ENCODE measurements around the gene CHID1. TPM values are rescaled to one million over a fixed set of nuclear protein-coding genes. Genes with fewer than 3 reads are reported as not detected.

Gene CHID1
- total and polyA plus RNA-seq, 2 of the 4 experiments (the other 2 are of a cell fraction), result 34.2 to 121 TPM

- TF ChIP-seq CHD1 (IDR thresholded peaks at IDR 0.05; ENCODE audit: low read depth, low read length), result no peak
Observed at GRCh38 chr11:926341-926916, 15.8 kb upstream of the CHID1 start (continued).

- WGBS, 2 experiments (ENCODE audit: extremely low coverage in 2 of 2, insufficient read length in 1 of 2), result 11% methylated on average over 63 of the region's 124 CpGs; no CpG with 5 or more reads in 1 of the 2 experiments
- Histone ChIP-seq H2BK20ac (ENCODE audit: low read depth, low read length) (no peak within 1 kb of the TSS), H3K36me3 (ENCODE audit: control insufficient read depth, insufficient read depth, low read length) (peaks cover 12% of the 10 kb centered on the region), H3K9me1 (ENCODE audit: insufficient read depth, low read length) (peaks cover 16% of the 10 kb centered on the region), H4K20me1 (ENCODE audit: insufficient read depth, low read length) (peaks cover 40% of the 10 kb centered on the region), H3K18ac (ENCODE audit: low read depth, low read length) (no peak within 1 kb of the TSS; the same call in 1 of the 2 replicates), H3K27ac (ENCODE audit: insufficient read depth, low read length) (peak within 1 kb of the TSS; percentile 91), H3K23ac (ENCODE audit: low read depth, low read length) (peak within 1 kb of the TSS; percentile 53; the same call in 1 of the 2 replicates), H3K4ac (ENCODE audit: low read depth, low read length) (peak within 1 kb of the TSS; percentile 72), H4K5ac (ENCODE audit: low read depth, low read length) (peak within 1 kb of the TSS; percentile 62), H3K14ac (replicated peaks; ENCODE audit: low read depth, low read length) (peak within 1 kb of the TSS; percentile 89), H3K56ac (ENCODE audit: extremely low read depth, insufficient read depth, low read length) (no peak within 1 kb of the TSS), H3K4me1 (ENCODE audit: control insufficient read depth, insufficient read depth, low read length) (peaks cover 4% of the 10 kb centered on the region), H3K4me3 (ENCODE audit: insufficient read depth, low read depth, low read length) (peak within 1 kb of the TSS; percentile 87), H2BK120ac (ENCODE audit: low read depth, low read length) (no peak within 1 kb of the TSS), H4K91ac (ENCODE audit: insufficient read depth, low read depth, low read length) (peak within 1 kb of the TSS; percentile 79; the same call in 1 of the 2 replicates), H3K9ac (ENCODE audit: low read depth, low read length) (peak within 1 kb of the TSS; percentile 87), H2BK5ac (ENCODE audit: low read depth, low read length, poor library complexity, severe bottlenecking) (peak within 1 kb of the TSS; percentile 75), H2AK5ac (ENCODE audit: low read depth, low read length) (peak within 1 kb of the TSS; percentile 75), H3K9me3 (ENCODE audit: control insufficient read depth, insufficient read depth, low read length) (no peaks in the 10 kb centered on the region), H2AK9ac (replicated peaks; ENCODE audit: low read depth, low read length, poor library complexity) (peak within 1 kb of the TSS; percentile 87), H2BK15ac (ENCODE audit: low read depth, low read length) (no peak within 1 kb of the TSS), H3K27me3 (ENCODE audit: control insufficient read depth, insufficient read depth, low read length) (no peaks in the 10 kb centered on the region), H3K4me2 (ENCODE audit: low read depth, low read length) (peak within 1 kb of the TSS; percentile 76), H2AFZ (replicated peaks; ENCODE audit: low read length, poor library complexity) (peak within 1 kb of the TSS; percentile 93), H3K79me1 (ENCODE audit: low read depth in 1 of 2, low read length in 2 of 2) (peaks cover 8 to 41% of the 10 kb centered on the region in 2 experiments; a peak in 3 of 4 replicates), H4K8ac (ENCODE audit: low read depth in 2 of 2, low read length in 2 of 2) (peak within 1 kb of the TSS; percentile 78 to 83; a peak in 3 of 4 replicates)
- in situ Hi-C loops (cut with MboI; ENCODE audit: low sequenced_read_pairs) (no loop called here), dilution Hi-C loops (cut with HindIII; ENCODE audit: low sequenced_read_pairs, unreplicated experiment) (no loop called here), intact Hi-C loops (cut with micrococcal nuclease) (no loop called here)
- ATAC-seq (ENCODE audit: low read depth), result peak; percentile 88
- POLR2A ChIA-PET (ENCODE audit: unreplicated experiment), result no interaction called here
- no TSS peak for BruUV-seq (replicated peaks)
- DNase-seq, result peak; percentile 86
- CTCF ChIA-PET, result interaction anchor here (0.6 kb wide), 1 partner anchor 12 kb away, joined by 3 read pairs; no protein-coding TSS in a partner anchor
- 0 out of 2 replicates have a peak, but pooled peaks have one; percentile 67 for TF ChIP-seq CHD1 (IDR thresholded peaks at IDR 0.05; ENCODE audit: low read depth, low read length)
- TF ChIP-seq SMC3 (IDR thresholded peaks at IDR 0.05; ENCODE audit: low read depth, low read length), result 0 out of 2 replicates have a peak, but pooled peaks have one; percentile 8
- TF ChIP-seq, protein P1, sequence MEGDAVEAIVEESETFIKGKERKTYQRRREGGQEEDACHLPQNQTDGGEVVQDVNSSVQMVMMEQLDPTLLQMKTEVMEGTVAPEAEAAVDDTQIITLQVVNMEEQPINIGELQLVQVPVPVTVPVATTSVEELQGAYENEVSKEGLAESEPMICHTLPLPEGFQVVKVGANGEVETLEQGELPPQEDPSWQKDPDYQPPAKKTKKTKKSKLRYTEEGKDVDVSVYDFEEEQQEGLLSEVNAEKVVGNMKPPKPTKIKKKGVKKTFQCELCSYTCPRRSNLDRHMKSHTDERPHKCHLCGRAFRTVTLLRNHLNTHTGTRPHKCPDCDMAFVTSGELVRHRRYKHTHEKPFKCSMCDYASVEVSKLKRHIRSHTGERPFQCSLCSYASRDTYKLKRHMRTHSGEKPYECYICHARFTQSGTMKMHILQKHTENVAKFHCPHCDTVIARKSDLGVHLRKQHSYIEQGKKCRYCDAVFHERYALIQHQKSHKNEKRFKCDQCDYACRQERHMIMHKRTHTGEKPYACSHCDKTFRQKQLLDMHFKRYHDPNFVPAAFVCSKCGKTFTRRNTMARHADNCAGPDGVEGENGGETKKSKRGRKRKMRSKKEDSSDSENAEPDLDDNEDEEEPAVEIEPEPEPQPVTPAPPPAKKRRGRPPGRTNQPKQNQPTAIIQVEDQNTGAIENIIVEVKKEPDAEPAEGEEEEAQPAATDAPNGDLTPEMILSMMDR (conservative IDR thresholded peaks at IDR 0.05; ENCODE audit: low read depth, low read length), result peak; percentile 76
- no peak for TF ChIP-seq FOS (IDR thresholded peaks at IDR 0.05; ENCODE audit: low read depth, low read length)
- TF ChIP-seq, protein P2, sequence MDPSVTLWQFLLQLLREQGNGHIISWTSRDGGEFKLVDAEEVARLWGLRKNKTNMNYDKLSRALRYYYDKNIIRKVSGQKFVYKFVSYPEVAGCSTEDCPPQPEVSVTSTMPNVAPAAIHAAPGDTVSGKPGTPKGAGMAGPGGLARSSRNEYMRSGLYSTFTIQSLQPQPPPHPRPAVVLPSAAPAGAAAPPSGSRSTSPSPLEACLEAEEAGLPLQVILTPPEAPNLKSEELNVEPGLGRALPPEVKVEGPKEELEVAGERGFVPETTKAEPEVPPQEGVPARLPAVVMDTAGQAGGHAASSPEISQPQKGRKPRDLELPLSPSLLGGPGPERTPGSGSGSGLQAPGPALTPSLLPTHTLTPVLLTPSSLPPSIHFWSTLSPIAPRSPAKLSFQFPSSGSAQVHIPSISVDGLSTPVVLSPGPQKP (IDR thresholded peaks at IDR 0.05; ENCODE audit: borderline replicate concordance, low read depth, low read length), result no peak
- peak; percentile 76; the same call in 1 of the 2 replicates for TF ChIP-seq MAZ (IDR thresholded peaks at IDR 0.05; ENCODE audit: borderline replicate concordance, low read depth, low read length)
- TF ChIP-seq, protein P3, sequence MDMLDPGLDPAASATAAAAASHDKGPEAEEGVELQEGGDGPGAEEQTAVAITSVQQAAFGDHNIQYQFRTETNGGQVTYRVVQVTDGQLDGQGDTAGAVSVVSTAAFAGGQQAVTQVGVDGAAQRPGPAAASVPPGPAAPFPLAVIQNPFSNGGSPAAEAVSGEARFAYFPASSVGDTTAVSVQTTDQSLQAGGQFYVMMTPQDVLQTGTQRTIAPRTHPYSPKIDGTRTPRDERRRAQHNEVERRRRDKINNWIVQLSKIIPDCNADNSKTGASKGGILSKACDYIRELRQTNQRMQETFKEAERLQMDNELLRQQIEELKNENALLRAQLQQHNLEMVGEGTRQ (IDR thresholded peaks at IDR 0.05; ENCODE audit: low read depth, low read length), result peak; percentile 35; the same call in 1 of the 2 replicates
- TF ChIP-seq BHLHE40 (IDR thresholded peaks at IDR 0.05; ENCODE audit: low read depth, low read length), result peak; percentile 96
- peak; percentile 61 for TF ChIP-seq POLR2A (IDR thresholded peaks at IDR 0.05; ENCODE audit: low read depth, low read length)
Observed at GRCh38 chr11:925496-926301, 15.1 kb upstream of the CHID1 start, which contains the start of gene AP2A2. Gene AP2A2 (plus strand): TSS chr11:925870. CDS start chr11:926022, 152 bp downstream.
